ENCODE measurements around the gene VAPA.

The VAPA gene

GRCh38 chr18:9992973-9993520, 79.2 kb downstream of the VAPA start:
- H3K9me3 Mint-ChIP-seq = peaks cover 11 to 13% of the 10 kb centered on the region in 2 donors
- no peak for ATAC-seq (replicated peaks)
- no peak for DNase-seq
- no peak overlapping the region for H3K27ac Mint-ChIP-seq
- peaks cover 0 to 5% of the 10 kb centered on the region in 2 donors for H3K4me1 Mint-ChIP-seq
- no peak overlapping the region for H3K4me3 Mint-ChIP-seq
- H3K36me3 Mint-ChIP-seq = peaks cover 1 to 5% of the 10 kb centered on the region in 2 donors
- H3K27me3 Mint-ChIP-seq = peaks cover 10 to 15% of the 10 kb centered on the region in 2 donors

- Mint-ChIP-seq H3K4me1 (peaks cover 0 to 5% of the 10 kb centered on the region in 2 donors), H3K27me3 (peaks cover 10 to 15% of the 10 kb centered on the region in 2 donors), H3K9me3 (peaks cover 15 to 16% of the 10 kb centered on the region in 2 donors), H3K36me3 (peaks cover 4 to 7% of the 10 kb centered on the region in 2 donors), H3K4me3 (no peak overlapping the region), H3K27ac (no peak overlapping the region)
- ATAC-seq (replicated peaks) (no peak), DNase-seq (no peak)
Observed at GRCh38 chr18:9993521-9994025, 79.8 kb downstream of the VAPA start.

GRCh38 chr18:9994026-9994570, 80.3 kb downstream of the VAPA start:
- peaks cover 0 to 5% of the 10 kb centered on the region in 2 donors for H3K4me1 Mint-ChIP-seq
- H3K27ac Mint-ChIP-seq = no peak overlapping the region
- H3K27me3 Mint-ChIP-seq = peaks cover 10 to 15% of the 10 kb centered on the region in 2 donors
- peaks cover 15 to 16% of the 10 kb centered on the region in 2 donors for H3K9me3 Mint-ChIP-seq
- H3K36me3 Mint-ChIP-seq = peaks cover 4 to 7% of the 10 kb centered on the region in 2 donors
- H3K4me3 Mint-ChIP-seq = no peak overlapping the region
- DNase-seq = no peak
- no peak for ATAC-seq (replicated peaks)

GRCh38 chr18:9994701-9995235, 81.0 kb downstream of the VAPA start:
- no peaks in the 10 kb centered on the region for H3K4me1 Mint-ChIP-seq
- no peak overlapping the region for H3K4me3 Mint-ChIP-seq
- H3K27ac Mint-ChIP-seq = no peak overlapping the region
- H3K9me3 Mint-ChIP-seq = peaks cover 20 to 22% of the 10 kb centered on the region in 2 donors
- H3K36me3 Mint-ChIP-seq = peaks cover 5 to 11% of the 10 kb centered on the region in 2 donors
- ATAC-seq (replicated peaks) (no peak), DNase-seq (no peak)
- H3K27me3 Mint-ChIP-seq = peaks cover 10 to 15% of the 10 kb centered on the region in 2 donors

- no peaks in the 10 kb centered on the region for H3K4me1 Mint-ChIP-seq
- ATAC-seq (replicated peaks) = no peak
- peaks cover 24 to 29% of the 10 kb centered on the region in 2 donors for H3K9me3 Mint-ChIP-seq
- H3K4me3 Mint-ChIP-seq = no peak overlapping the region
- no peak for DNase-seq
- H3K36me3 Mint-ChIP-seq = peaks cover 9 to 11% of the 10 kb centered on the region in 2 donors
- H3K27ac Mint-ChIP-seq = no peak overlapping the region
- H3K27me3 Mint-ChIP-seq = peaks cover 10 to 15% of the 10 kb centered on the region in 2 donors
Observed at GRCh38 chr18:9995631-9996030, 81.8 kb downstream of the VAPA start.

GRCh38 chr18:9996094-9996493, 82.3 kb downstream of the VAPA start:
- DNase-seq (no peak), ATAC-seq (replicated peaks) (no peak)
- no peak overlapping the region for H3K27ac Mint-ChIP-seq
- no peaks in the 10 kb centered on the region for H3K4me1 Mint-ChIP-seq
- no peak overlapping the region for H3K4me3 Mint-ChIP-seq
- H3K36me3 Mint-ChIP-seq = peaks cover 9 to 11% of the 10 kb centered on the region in 2 donors
- H3K27me3 Mint-ChIP-seq = peaks cover 8 to 12% of the 10 kb centered on the region in 2 donors
- peaks cover 25 to 31% of the 10 kb centered on the region in 2 donors for H3K9me3 Mint-ChIP-seq

- Mint-ChIP-seq H3K4me1 (no peaks in the 10 kb centered on the region), H3K27me3 (no peaks in the 10 kb centered on the region), H3K36me3 (peaks cover 9 to 11% of the 10 kb centered on the region in 2 donors), H3K4me3 (no peak overlapping the region), H3K9me3 (peaks cover 25 to 31% of the 10 kb centered on the region in 2 donors), H3K27ac (no peak overlapping the region)
- ATAC-seq (replicated peaks) (no peak), DNase-seq (no peak)
Observed at GRCh38 chr18:9997711-9998110, 83.9 kb downstream of the VAPA start.

GRCh38 chr18:9998330-9998729, 84.5 kb downstream of the VAPA start:
- Mint-ChIP-seq H3K4me3 (no peak overlapping the region), H3K36me3 (peaks cover 9 to 11% of the 10 kb centered on the region in 2 donors), H3K9me3 (peaks cover 25 to 31% of the 10 kb centered on the region in 2 donors), H3K4me1 (no peaks in the 10 kb centered on the region), H3K27ac (no peak overlapping the region), H3K27me3 (no peaks in the 10 kb centered on the region)
- ATAC-seq (replicated peaks) (no peak), DNase-seq (no peak)

- DNase-seq (no peak), ATAC-seq (replicated peaks) (no peak)
- H3K36me3 Mint-ChIP-seq = peaks cover 9 to 11% of the 10 kb centered on the region in 2 donors
Observed at GRCh38 chr18:10002280-10002679, 88.5 kb downstream of the VAPA start.

GRCh38 chr18:10003281-10003680, 89.5 kb downstream of the VAPA start:
- Mint-ChIP-seq H3K27me3 (no peaks in the 10 kb centered on the region), H3K4me1 (peaks cover 4 to 13% of the 10 kb centered on the region in 2 donors), H3K4me3 (no peak overlapping the region), H3K27ac (no peak overlapping the region), H3K9me3 (peaks cover 10 to 17% of the 10 kb centered on the region in 2 donors), H3K36me3 (peaks cover 4 to 6% of the 10 kb centered on the region in 2 donors)
- ATAC-seq (replicated peaks) = no peak
- DNase-seq = no peak

More at GRCh38 chr18:10002280-10002679, 88.5 kb downstream of the VAPA start:
- Mint-ChIP-seq H3K27me3 (no peaks in the 10 kb centered on the region), H3K4me3 (no peak overlapping the region), H3K27ac (no peak overlapping the region), H3K9me3 (peaks cover 18 to 24% of the 10 kb centered on the region in 2 donors), H3K4me1 (peaks cover 4 to 13% of the 10 kb centered on the region in 2 donors)

- peaks cover 4 to 5% of the 10 kb centered on the region in 2 donors for H3K36me3 Mint-ChIP-seq
- ATAC-seq (replicated peaks) (no peak), DNase-seq (no peak)
- H3K27ac Mint-ChIP-seq = no peak overlapping the region
- H3K27me3 Mint-ChIP-seq = peaks cover 0 to under 1% of the 10 kb centered on the region in 2 donors
- H3K4me3 Mint-ChIP-seq = no peak overlapping the region
- H3K4me1 Mint-ChIP-seq = peaks cover 4 to 13% of the 10 kb centered on the region in 2 donors
- H3K9me3 Mint-ChIP-seq = peaks cover 9 to 16% of the 10 kb centered on the region in 2 donors
Observed at GRCh38 chr18:10003866-10004265, 90.0 kb downstream of the VAPA start.

- no peak for ATAC-seq (replicated peaks)
- Mint-ChIP-seq H3K4me1 (peaks cover 4 to 13% of the 10 kb centered on the region in 2 donors), H3K36me3 (no peaks in the 10 kb centered on the region), H3K27ac (no peak overlapping the region), H3K9me3 (no peaks in the 10 kb centered on the region), H3K27me3 (peaks cover 4 to 5% of the 10 kb centered on the region in 2 donors), H3K4me3 (no peak overlapping the region)
- DNase-seq = no peak
Observed at GRCh38 chr18:10006311-10006893, 92.6 kb downstream of the VAPA start.

- Mint-ChIP-seq H3K27me3 (peaks cover 4 to 5% of the 10 kb centered on the region in 2 donors), H3K9me3 (no peaks in the 10 kb centered on the region), H3K4me3 (no peak overlapping the region), H3K4me1 (peaks cover 4 to 13% of the 10 kb centered on the region in 2 donors), H3K36me3 (no peaks in the 10 kb centered on the region), H3K27ac (no peak overlapping the region)
- DNase-seq = no peak
- ATAC-seq (replicated peaks) = no peak
Observed at GRCh38 chr18:10008006-10008647, 94.3 kb downstream of the VAPA start.
